ENCODE data around the gene SLC7A1.

The SLC7A1 gene

GRCh38 chr13:29484796-29485195, 110.7 kb downstream of the SLC7A1 start:
- DNase-seq, result no peak

GRCh38 chr13:29484236-29484635, 111.3 kb downstream of the SLC7A1 start:
- no peak for DNase-seq

GRCh38 chr13:29483623-29484022, 111.9 kb downstream of the SLC7A1 start:
- no peak for DNase-seq

GRCh38 chr13:29483211-29483610, 112.3 kb downstream of the SLC7A1 start:
- DNase-seq, result no peak

GRCh38 chr13:29482504-29482903, 113.0 kb downstream of the SLC7A1 start:
- DNase-seq, result no peak

GRCh38 chr13:29481603-29482002, 113.9 kb downstream of the SLC7A1 start:
- no peak for DNase-seq

GRCh38 chr13:29480893-29481525, 114.5 kb downstream of the SLC7A1 start:
- DNase-seq, result no peak

- no peak for DNase-seq
These were observed 115.6 kb downstream of the SLC7A1 start for GRCh38 chr13:29479716-29480492.

- no peak for DNase-seq
These were observed 119.4 kb downstream of the SLC7A1 start for GRCh38 chr13:29476046-29476445.

GRCh38 chr13:29474991-29475390, 120.5 kb downstream of the SLC7A1 start:
- no peak for DNase-seq

GRCh38 chr13:29473166-29473565, 122.3 kb downstream of the SLC7A1 start:
- no peak for DNase-seq

- peak in 2 of 6 experiments; percentile 5 to 11 for DNase-seq
These were observed 123.0 kb downstream of the SLC7A1 start for GRCh38 chr13:29472332-29472961.

- no peak for DNase-seq
These were observed 123.9 kb downstream of the SLC7A1 start for GRCh38 chr13:29471551-29471950.

GRCh38 chr13:29465741-29466293, 129.7 kb downstream of the SLC7A1 start:
- DNase-seq, result no peak

GRCh38 chr13:29464105-29464679, 131.3 kb downstream of the SLC7A1 start:
- DNase-seq, result no peak

- DNase-seq, result no peak
These were observed 135.6 kb downstream of the SLC7A1 start for GRCh38 chr13:29459813-29460355.
